HepG2 (cell line): Measurements from ENCODE around the gene ZIC2. TPM values are rescaled to one million over a fixed set of nuclear protein-coding genes. Genes with fewer than 3 reads are reported as not detected.
A peak's percentile ranks its signal among the peaks of the same experiment; 100 is the strongest.

Experiments
- ATAC-seq: fragments of 200-7000 bp; cut with Tn5 transposase; 3 replicates; pipeline ENCODE4 v1.9.1; 2020; ENCODE audit warnings: mild to moderate bottlenecking, moderate library complexity
- BruUV-seq: library from RNA; stranded (reverse); fragments of 400-500 nt; replicated peaks from 2 replicates; lab custom pipeline; 2021; lab: Mats Ljungman, UMichigan
- CTCF ChIA-PET: fragments of 300-600 bp; formaldehyde crosslinking; extraction: SDS; loops from one replicate; lab custom pipeline; 2021; ENCODE audit warnings: low total read pairs, inconsistent platforms, low intra/inter-chr PET ratio; lab: Yijun Ruan, JAX
- POLR2A ChIA-PET: fragments of 350-600 bp; sonication (Branson Sonifier 250); formaldehyde crosslinking; loops from one replicate; lab custom pipeline; 2020; ENCODE audit warnings: antibody characterized with exemption, inconsistent platforms; lab: Yijun Ruan, JAX
- DNase-seq: peaks from one replicate; pipeline ENCODE4 v3.0.0-alpha.2; 2015; ENCODE audit warnings: low spot score
- FAIRE-seq: peaks from 3 replicates; lab custom pipeline; 2011; peaks lifted over from hg19 to GRCh38; lab: Jason Lieb, UNC
- H2AFZ ChIP-seq: one replicate; pipeline ENCODE4 v1.6.1; 2011; ENCODE audit warnings: low read length, inconsistent platforms
- H3K27ac ChIP-seq: fragments of 300-600 bp; 3 replicates; pipeline ENCODE4 v1.8.0; 2011; ENCODE audit warnings: mixed run types, mild to moderate bottlenecking, mixed read lengths, low read length, inconsistent platforms; ENCODE audit not compliant: insufficient read depth; ENCODE audit errors: extremely low read length
- H3K27me3 ChIP-seq, 2 experiments: fragments of 200-600 bp in 1 of 2; 2 replicates in 1 of 2; 3 replicates in 1 of 2; pipeline versions ENCODE4 v1.6.0 to v1.8.0; 2011; ENCODE audit warnings: low read length in 2 of 2, mild to moderate bottlenecking in 2 of 2, moderate library complexity in 2 of 2, inconsistent platforms in 1 of 2; ENCODE audit not compliant: insufficient read depth in 2 of 2, control insufficient read depth in 1 of 2
- H3K36me3 ChIP-seq, 2 experiments: fragments of 200-600 bp in 1 of 2; replicated peaks in 1 of 2; 2 replicates in 1 of 2; 3 replicates in 1 of 2; pipeline versions ENCODE4 v1.5.1 to v1.8.0; 2011; ENCODE audit warnings: low read length in 2 of 2, inconsistent platforms in 1 of 2; ENCODE audit not compliant: insufficient read depth in 2 of 2, control insufficient read depth in 1 of 2
- H3K4me1 ChIP-seq: 2 replicates; pipeline ENCODE4 v1.5.1; 2012; ENCODE audit warnings: low read length, inconsistent platforms; ENCODE audit not compliant: insufficient read depth
- H3K4me2 ChIP-seq: 2 replicates; pipeline ENCODE4 v1.6.0; 2011; ENCODE audit warnings: low read depth, low read length, inconsistent platforms
- H3K4me3 ChIP-seq, 3 experiments: fragments of 200-600 bp in 1 of 3; sonication (generic), shearing (Covaris generic) in 1 of 3; replicated peaks in 1 of 3; 2 replicates each; pipeline ENCODE4 v1.5.1; 2011 to 2016; ENCODE audit warnings: low read length in 3 of 3, inconsistent platforms in 2 of 3, low read depth in 2 of 3, mild to moderate bottlenecking in 2 of 3, control low read depth in 1 of 3, mixed read lengths in 1 of 3; ENCODE audit not compliant: insufficient read depth in 1 of 3
- H3K79me2 ChIP-seq: one replicate; pipeline ENCODE4 v1.6.1; 2011; ENCODE audit warnings: low read length, inconsistent platforms; ENCODE audit not compliant: insufficient read depth
- H3K9ac ChIP-seq: 2 replicates; pipeline ENCODE4 v1.6.0; 2011; ENCODE audit warnings: mild to moderate bottlenecking, low read depth, low read length, inconsistent platforms; ENCODE audit not compliant: insufficient read depth
- H3K9me3 ChIP-seq: 2 replicates; pipeline ENCODE4 v1.5.1; 2012; ENCODE audit warnings: mild to moderate bottlenecking, low read length
- H4K20me1 ChIP-seq: 2 replicates; pipeline ENCODE4 v1.6.0; 2011; ENCODE audit warnings: inconsistent platforms, mild to moderate bottlenecking, low read length, moderate library complexity; ENCODE audit not compliant: insufficient read depth
- NR1H2 ChIP-seq: sonication (generic); formaldehyde crosslinking; IDR thresholded peaks from 2 replicates; pipeline ENCODE4 v1.8.1; 2022; ENCODE audit warnings: low read depth, missing genetic modification reagents, borderline replicate concordance
- NR2F6 ChIP-seq, 2 experiments: IDR thresholded peaks; 2 replicates each; pipeline ENCODE4 v1.6.1; 2016; ENCODE audit warnings: antibody characterized with exemption in 1 of 2, mild to moderate bottlenecking in 1 of 2
- PATZ1 ChIP-seq: sonication (generic); formaldehyde crosslinking; IDR thresholded peaks from 2 replicates; pipeline ENCODE4 v1.4.0; 2020; ENCODE audit warnings: missing genetic modification reagents
- POLR2G ChIP-seq: fragments of 200-400 bp; formaldehyde crosslinking; IDR thresholded peaks from 2 replicates; pipeline ENCODE4 v1.6.1; 2018; ENCODE audit warnings: mild to moderate bottlenecking, low read depth, low read length, moderate library complexity
- SPEN ChIP-seq: sonication (generic); formaldehyde crosslinking; IDR thresholded peaks from 2 replicates; pipeline ENCODE4 v1.5.1; 2020; ENCODE audit warnings: low read depth, mild to moderate bottlenecking, missing genetic modification reagents
- TFAP4 ChIP-seq: sonication (generic); IDR thresholded peaks from 2 replicates; pipeline ENCODE4 v1.6.1; 2016; ENCODE audit warnings: low read depth, borderline replicate concordance
- TGIF2 ChIP-seq: IDR thresholded peaks from 2 replicates; pipeline ENCODE4 v1.6.1; 2016; ENCODE audit warnings: control low read depth, missing compliant biosample characterization
- ZBTB44 ChIP-seq: sonication (generic); formaldehyde crosslinking; IDR thresholded peaks from 2 replicates; pipeline ENCODE4 v1.4.0; 2020; ENCODE audit warnings: missing genetic modification reagents
- ZNF124 ChIP-seq: sonication (generic); formaldehyde crosslinking; IDR thresholded peaks from 2 replicates; pipeline ENCODE4 v1.4.0; 2020; ENCODE audit warnings: missing genetic modification reagents
- ZNF652 ChIP-seq: IDR thresholded peaks from 2 replicates; pipeline ENCODE4 v1.6.1; 2016; ENCODE audit warnings: low read depth, borderline replicate concordance
- ZNF775 ChIP-seq: sonication (generic); formaldehyde crosslinking; IDR thresholded peaks from 2 replicates; pipeline ENCODE4 v1.4.0; 2020; ENCODE audit warnings: missing genetic modification reagents, mild to moderate bottlenecking, moderate library complexity, borderline replicate concordance
- WGBS: methylation state at CpG from one replicate; pipeline ENCODE4 v1.1.6; 2017; ENCODE audit warnings: low lambda C conversion rate; 5-methylcytosine and 5-hydroxymethylcytosine counted together
- in situ Hi-C: cut with HindIII; loops from 2 replicates; pipeline ENCODE4 v1.10.0; 2017; ENCODE audit warnings: low pct_unique_long_range_greater_than_20kb; ENCODE audit not compliant: extremely low pct_ligation_motif_present
- intact Hi-C: fragments of 100-400 bp; cut with micrococcal nuclease; formaldehyde crosslinking; loops from one replicate; pipeline ENCODE4 v1.10.0; 2022; ENCODE audit not compliant: unreplicated experiment
- polyA plus RNA-seq, 8 experiments: library from polyadenylated mRNA; depleted of rRNA in 3 of 8; stranded (reverse) in 7 of 8; unstranded in 1 of 8; fragments of >200 nt; fragmentation: Illumina TruSeq in 4 of 8; extraction: Trizol in 4 of 8; gene quantifications; 2 replicates each; pipeline versions ENCODE4 v1.2.1 to v1.2.3, GENCODE V29; 2011 to 2016; ENCODE audit warnings: low read depth in 4 of 8, missing spikeins in 1 of 8, mixed read lengths in 1 of 8; ENCODE audit not compliant: insufficient read depth in 1 of 8
- total RNA-seq, 5 experiments: library from RNA; depleted of rRNA; stranded (reverse); fragments of >200 nt; fragmentation: Illumina TruSeq; extraction: Trizol; gene quantifications; 2 replicates each; pipeline ENCODE4 v1.2.3, GENCODE V29; 2016; ENCODE audit warnings: low read depth in 1 of 5
- TF ChIP-seq, protein P1 (sequence below), 2 experiments: sonication (generic) in 1 of 2; formaldehyde crosslinking in 1 of 2; IDR thresholded peaks; 2 replicates each; pipeline versions ENCODE4 v1.4.0 to v1.6.1; 2016 to 2020; ENCODE audit warnings: borderline replicate concordance in 1 of 2, low read depth in 1 of 2, mild to moderate bottlenecking in 1 of 2, missing genetic modification reagents in 1 of 2
- TF ChIP-seq, protein P2 (sequence below): sonication (generic); formaldehyde crosslinking; IDR thresholded peaks from 2 replicates; pipeline ENCODE4 v1.8.1; 2023; ENCODE audit warnings: mild to moderate bottlenecking, missing genetic modification reagents

The ZIC2 gene
- total and polyA plus RNA-seq, 2 of the 13 experiments (the other 11 are each of a cell fraction or from before 2014, with no cell fraction given): 0.13 TPM; not detected in 1

GRCh38 chr13:100035936-100036335 lies 54.4 kb downstream of the ZIC2 start:
- Histone ChIP-seq H3K4me3 (no peak overlapping the region), H3K36me3 (no peaks in the 10 kb centered on the region), H4K20me1 (no peaks in the 10 kb centered on the region), H3K27ac (no peak overlapping the region), H3K9ac (no peak overlapping the region), H3K27me3 (no peaks in the 10 kb centered on the region), H3K4me1 (peaks cover 21% of the 10 kb centered on the region), H2AFZ (no peak overlapping the region), H3K4me2 (no peak overlapping the region), H3K9me3 (no peaks in the 10 kb centered on the region), H3K79me2 (no peaks in the 10 kb centered on the region)
- ATAC-seq (no peak), FAIRE-seq (no peak), DNase-seq (peak; percentile 9)
- BruUV-seq: no TSS peak
- intact Hi-C loops: no loop called here
- ChIA-PET POLR2A (no interaction called here), CTCF (no interaction called here)
- WGBS: 5% methylated on average over 1 of the region's 1 CpG
- in situ Hi-C loops: no loop called here
- TF ChIP-seq ZBTB44 (CRISPR knock-in tag): no peak
- TF ChIP-seq, protein P1, sequence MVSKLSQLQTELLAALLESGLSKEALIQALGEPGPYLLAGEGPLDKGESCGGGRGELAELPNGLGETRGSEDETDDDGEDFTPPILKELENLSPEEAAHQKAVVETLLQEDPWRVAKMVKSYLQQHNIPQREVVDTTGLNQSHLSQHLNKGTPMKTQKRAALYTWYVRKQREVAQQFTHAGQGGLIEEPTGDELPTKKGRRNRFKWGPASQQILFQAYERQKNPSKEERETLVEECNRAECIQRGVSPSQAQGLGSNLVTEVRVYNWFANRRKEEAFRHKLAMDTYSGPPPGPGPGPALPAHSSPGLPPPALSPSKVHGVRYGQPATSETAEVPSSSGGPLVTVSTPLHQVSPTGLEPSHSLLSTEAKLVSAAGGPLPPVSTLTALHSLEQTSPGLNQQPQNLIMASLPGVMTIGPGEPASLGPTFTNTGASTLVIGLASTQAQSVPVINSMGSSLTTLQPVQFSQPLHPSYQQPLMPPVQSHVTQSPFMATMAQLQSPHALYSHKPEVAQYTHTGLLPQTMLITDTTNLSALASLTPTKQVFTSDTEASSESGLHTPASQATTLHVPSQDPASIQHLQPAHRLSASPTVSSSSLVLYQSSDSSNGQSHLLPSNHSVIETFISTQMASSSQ (IDR thresholded peaks at IDR 0.05; ENCODE audit: low read depth): no peak
- TF ChIP-seq, protein P1 (CRISPR knock-in tag; IDR thresholded peaks at IDR 0.05; ENCODE audit: borderline replicate concordance): no peak
- TF ChIP-seq ZNF652 (CRISPR knock-in tag): no peak
- no peak for TF ChIP-seq TGIF2
- TF ChIP-seq ZNF124 (CRISPR knock-in tag): no peak
- TF ChIP-seq TFAP4: no peak
- TF ChIP-seq POLR2G: no peak
- TF ChIP-seq SPEN (CRISPR knock-in tag): no peak
- no peak for TF ChIP-seq PATZ1 (CRISPR knock-in tag)
- TF ChIP-seq, protein P2, sequence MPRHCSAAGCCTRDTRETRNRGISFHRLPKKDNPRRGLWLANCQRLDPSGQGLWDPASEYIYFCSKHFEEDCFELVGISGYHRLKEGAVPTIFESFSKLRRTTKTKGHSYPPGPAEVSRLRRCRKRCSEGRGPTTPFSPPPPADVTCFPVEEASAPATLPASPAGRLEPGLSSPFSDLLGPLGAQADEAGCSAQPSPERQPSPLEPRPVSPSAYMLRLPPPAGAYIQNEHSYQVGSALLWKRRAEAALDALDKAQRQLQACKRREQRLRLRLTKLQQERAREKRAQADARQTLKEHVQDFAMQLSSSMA: no peak
- TF ChIP-seq ZNF775 (CRISPR knock-in tag): no peak
- TF ChIP-seq NR1H2 (CRISPR knock-in tag): no peak
- TF ChIP-seq NR2F6 (IDR thresholded peaks at IDR 0.05): no peak
- no peak for TF ChIP-seq NR2F6 (CRISPR knock-in tag; IDR thresholded peaks at IDR 0.05)
